ENCODE measurements around the gene DBN1. TPM values are rescaled to one million over a fixed set of nuclear protein-coding genes. Genes with fewer than 3 reads are reported as not detected.

Gene DBN1
- total RNA-seq, 6 experiments from 2014 or later: 346 to 394 (median 358) TPM

DNA sequence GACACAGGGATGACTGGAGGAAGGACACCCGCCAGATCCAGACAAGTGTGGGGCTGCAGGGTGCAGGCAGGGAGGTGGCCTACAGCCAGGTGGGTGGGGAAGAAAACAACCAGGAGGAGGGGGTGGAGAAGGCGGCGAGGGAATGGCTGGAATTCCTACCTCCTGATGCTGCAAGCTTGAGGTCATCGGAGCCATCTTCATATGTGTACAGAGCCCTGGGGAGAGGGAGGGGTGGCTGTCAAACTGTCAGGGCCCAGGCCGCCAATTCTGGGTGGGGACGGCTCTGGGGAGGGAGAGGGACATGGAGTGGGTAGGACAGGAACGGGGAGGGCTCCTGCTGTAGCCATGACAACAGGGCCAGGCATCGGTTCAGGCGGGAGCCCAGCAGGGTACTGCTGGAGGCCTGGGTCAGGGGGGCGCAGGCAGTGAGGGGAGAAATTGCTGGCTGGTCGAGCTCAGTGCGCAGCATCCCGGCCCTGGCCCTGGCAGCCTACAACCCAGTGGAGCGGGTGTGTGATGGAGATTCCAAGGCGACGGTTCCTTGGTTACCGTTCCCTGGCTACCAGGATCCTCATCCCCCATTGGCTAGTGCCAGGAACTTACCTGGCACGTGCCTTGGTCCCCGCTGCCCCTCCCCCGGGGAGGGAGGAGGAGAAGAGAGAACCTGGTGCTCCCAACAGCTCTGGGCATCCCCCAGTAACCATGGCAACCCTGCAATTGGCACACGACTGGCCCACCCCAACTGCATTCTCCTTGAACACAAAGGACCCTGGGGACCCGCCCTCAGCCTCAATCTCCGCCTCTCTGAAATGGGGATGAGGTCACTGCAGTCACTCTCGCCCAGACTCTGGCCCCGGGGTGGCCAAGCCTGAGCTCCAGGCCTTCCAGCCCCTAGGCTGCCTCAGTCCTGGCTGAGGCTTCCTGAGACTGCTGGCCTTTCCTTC, 4.5 kb downstream of the DBN1 start:
- peak overlapping the region; percentile 92 for H3K4me3 Mint-ChIP-seq
- H3K27ac Mint-ChIP-seq: peak overlapping the region; percentile 97
- peaks cover 11% of the 10 kb centered on the region for H3K27me3 Mint-ChIP-seq (ENCODE audit: insufficient read depth)
- H3K9me3 Mint-ChIP-seq: no peaks in the 10 kb centered on the region
- TF ChIP-seq, protein P1, sequence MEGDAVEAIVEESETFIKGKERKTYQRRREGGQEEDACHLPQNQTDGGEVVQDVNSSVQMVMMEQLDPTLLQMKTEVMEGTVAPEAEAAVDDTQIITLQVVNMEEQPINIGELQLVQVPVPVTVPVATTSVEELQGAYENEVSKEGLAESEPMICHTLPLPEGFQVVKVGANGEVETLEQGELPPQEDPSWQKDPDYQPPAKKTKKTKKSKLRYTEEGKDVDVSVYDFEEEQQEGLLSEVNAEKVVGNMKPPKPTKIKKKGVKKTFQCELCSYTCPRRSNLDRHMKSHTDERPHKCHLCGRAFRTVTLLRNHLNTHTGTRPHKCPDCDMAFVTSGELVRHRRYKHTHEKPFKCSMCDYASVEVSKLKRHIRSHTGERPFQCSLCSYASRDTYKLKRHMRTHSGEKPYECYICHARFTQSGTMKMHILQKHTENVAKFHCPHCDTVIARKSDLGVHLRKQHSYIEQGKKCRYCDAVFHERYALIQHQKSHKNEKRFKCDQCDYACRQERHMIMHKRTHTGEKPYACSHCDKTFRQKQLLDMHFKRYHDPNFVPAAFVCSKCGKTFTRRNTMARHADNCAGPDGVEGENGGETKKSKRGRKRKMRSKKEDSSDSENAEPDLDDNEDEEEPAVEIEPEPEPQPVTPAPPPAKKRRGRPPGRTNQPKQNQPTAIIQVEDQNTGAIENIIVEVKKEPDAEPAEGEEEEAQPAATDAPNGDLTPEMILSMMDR (IDR thresholded peaks at IDR 0.05): no peak
- DNase-seq: peak; percentile 75
- peaks cover 45% of the 10 kb centered on the region for H3K4me1 Mint-ChIP-seq (ENCODE audit: low read depth)
- H3K36me3 Mint-ChIP-seq (ENCODE audit: low read depth): peaks cover 28% of the 10 kb centered on the region

DNA sequence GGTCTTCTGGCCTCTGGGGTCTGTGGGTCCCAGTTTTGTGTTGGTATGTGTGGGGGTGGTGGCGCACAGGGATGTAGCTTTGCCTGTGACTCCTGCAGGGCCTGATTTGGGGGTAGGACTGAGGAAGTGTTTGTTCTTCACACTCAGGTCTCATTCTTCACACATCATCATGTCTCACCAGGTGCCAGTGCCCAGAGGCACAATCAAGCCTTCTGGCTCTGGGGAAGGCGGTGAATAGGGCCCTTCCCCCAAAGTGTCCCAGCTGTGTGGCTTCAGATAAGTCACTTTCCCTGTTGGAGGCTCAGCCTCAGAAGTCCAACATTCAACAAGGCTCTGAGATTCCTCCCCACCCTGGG, 5.1 kb downstream of the DBN1 start:
- peaks cover 10% of the 10 kb centered on the region for H3K27me3 Mint-ChIP-seq (ENCODE audit: insufficient read depth)
- no peak for DNase-seq
- peak overlapping the region; percentile 92 for H3K4me3 Mint-ChIP-seq
- TF ChIP-seq, protein P1 (IDR thresholded peaks at IDR 0.05): no peak
- H3K4me1 Mint-ChIP-seq (ENCODE audit: low read depth): peaks cover 42% of the 10 kb centered on the region
- H3K36me3 Mint-ChIP-seq (ENCODE audit: low read depth): peaks cover 33% of the 10 kb centered on the region
- H3K27ac Mint-ChIP-seq: peak overlapping the region; percentile 97
- H3K9me3 Mint-ChIP-seq: no peaks in the 10 kb centered on the region

DNA sequence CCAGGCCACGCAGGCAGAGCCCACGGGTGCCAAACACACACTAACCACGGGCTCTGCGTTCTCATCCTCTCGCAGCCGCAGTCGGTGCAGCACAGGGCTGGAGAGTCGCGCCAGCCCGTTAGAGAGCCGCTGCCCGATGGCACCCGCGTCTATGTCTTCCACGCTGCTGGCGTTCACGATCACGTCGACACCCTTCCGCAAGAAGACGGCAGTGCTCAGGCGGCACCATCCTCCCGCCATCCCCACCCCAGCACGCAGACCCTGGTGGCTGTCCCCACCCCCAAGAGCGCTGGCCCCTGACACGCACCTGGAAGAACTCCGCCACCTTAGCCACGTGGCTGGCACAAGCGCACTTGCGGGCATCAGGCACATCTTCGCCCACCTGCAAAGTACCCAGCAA, 6.0 kb downstream of the DBN1 start:
- Mint-ChIP-seq H3K4me3 (no peak overlapping the region), H3K9me3 (no peaks in the 10 kb centered on the region), H3K27me3 (ENCODE audit: insufficient read depth) (peaks cover 10% of the 10 kb centered on the region), H3K4me1 (ENCODE audit: low read depth) (peaks cover 42% of the 10 kb centered on the region), H3K36me3 (ENCODE audit: low read depth) (peaks cover 35% of the 10 kb centered on the region), H3K27ac (no peak overlapping the region)
- TF ChIP-seq, protein P1 (IDR thresholded peaks at IDR 0.05): no peak
- DNase-seq: no peak

DNA sequence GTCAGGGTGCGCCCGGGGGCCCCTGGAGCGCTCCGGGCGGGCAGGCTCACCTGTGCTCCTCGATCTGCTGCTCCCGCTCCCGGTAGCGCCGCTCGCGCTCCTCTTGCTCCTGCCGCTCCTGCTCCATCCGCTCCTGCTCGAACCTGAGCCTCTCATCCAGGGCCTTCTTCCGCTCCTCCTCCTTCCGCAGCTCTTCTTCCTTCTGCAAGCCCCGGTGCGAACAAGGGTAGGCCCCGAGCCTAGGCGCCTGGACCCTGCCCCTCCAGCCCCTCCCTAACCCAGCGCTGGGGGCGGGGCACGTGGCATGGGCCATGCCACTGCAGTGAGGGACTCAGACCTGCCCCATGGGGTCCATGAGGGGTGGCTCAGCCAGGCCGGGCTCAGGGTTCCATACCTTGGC, 6.6 kb downstream of the DBN1 start:
- TF ChIP-seq, protein P1 (IDR thresholded peaks at IDR 0.05): no peak
- Mint-ChIP-seq H3K4me1 (ENCODE audit: low read depth) (peaks cover 38% of the 10 kb centered on the region), H3K36me3 (ENCODE audit: low read depth) (peaks cover 35% of the 10 kb centered on the region), H3K9me3 (no peaks in the 10 kb centered on the region), H3K27me3 (ENCODE audit: insufficient read depth) (peaks cover 7% of the 10 kb centered on the region), H3K27ac (peak overlapping the region; percentile 45; the same call in 1 of the 2 replicates), H3K4me3 (no peak overlapping the region)
- DNase-seq: no peak

DNA sequence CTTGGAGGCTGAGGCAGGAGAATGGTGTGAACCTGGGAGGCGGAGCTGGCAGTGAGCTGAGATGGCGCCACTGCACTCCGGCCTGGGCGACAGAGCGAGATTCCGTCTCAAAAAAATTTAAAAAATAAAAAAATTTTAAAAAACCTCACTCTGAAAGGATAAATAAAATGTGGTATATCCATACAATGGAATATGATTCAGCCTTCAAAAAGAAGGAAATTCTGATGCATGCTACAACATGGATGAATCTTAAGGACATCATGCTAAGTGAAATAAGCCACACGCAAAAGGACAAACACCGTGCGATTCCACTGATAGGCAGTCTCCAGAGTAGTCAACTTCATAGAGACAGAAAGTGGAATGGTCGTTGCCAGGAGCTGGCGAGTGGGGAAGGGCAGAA, 8.4 kb downstream of the DBN1 start:
- TF ChIP-seq, protein P1 (IDR thresholded peaks at IDR 0.05): no peak
- Mint-ChIP-seq H3K9me3 (no peaks in the 10 kb centered on the region), H3K4me3 (no peak overlapping the region), H3K27me3 (ENCODE audit: insufficient read depth) (peaks cover 5% of the 10 kb centered on the region; the same call in 1 of the 2 replicates), H3K4me1 (ENCODE audit: low read depth) (peaks cover 20% of the 10 kb centered on the region), H3K36me3 (ENCODE audit: low read depth) (peaks cover 36% of the 10 kb centered on the region), H3K27ac (no peak overlapping the region)
- DNase-seq: no peak

All from HFFc6 (cell line).